Lung (tissue), 16 donors: ENCODE results near the gene SGCE. TPM values are rescaled to one million over a fixed set of nuclear protein-coding genes. Genes with fewer than 3 reads are reported as not detected.
"Not testable (repeated sequence)": the region's sequence is repeated elsewhere in the genome, so short reads cannot be mapped to it uniquely, and the experiment has no call there.

Experiments used
- ATAC-seq: fragments of 200-7000 bp; cut with Tn5 transposase; one replicate; pipeline ENCODE4 v1.9.1; 2020; ENCODE audit warnings: moderate number of reproducible peaks; ENCODE audit not compliant: insufficient read depth, low FRiP score
- DNase-seq, 3 donors: peaks; one replicate each; pipeline ENCODE4 v3.0.0-alpha.2; 2013 to 2017
- H3K27ac ChIP-seq, 2 donors: one replicate each; pipeline ENCODE4 v1.5.1; 2013; ENCODE audit warnings: mild to moderate bottlenecking in 2 of 2, moderate library complexity in 2 of 2, control low read depth in 1 of 2, inconsistent platforms in 1 of 2, low read depth in 1 of 2, low read length in 1 of 2
- H3K27me3 ChIP-seq, 3 donors: one replicate each; pipeline ENCODE4 v1.5.1; 2013; ENCODE audit warnings: low read length in 2 of 3; ENCODE audit not compliant: control insufficient read depth in 3 of 3, insufficient read depth in 3 of 3
- H3K36me3 ChIP-seq, 4 donors: one replicate each; pipeline ENCODE4 v1.5.1; 2013; ENCODE audit warnings: low read length in 4 of 4, mild to moderate bottlenecking in 1 of 4, moderate library complexity in 1 of 4; ENCODE audit not compliant: control insufficient read depth in 4 of 4, insufficient read depth in 4 of 4
- H3K4me1 ChIP-seq, 5 donors: one replicate each; pipeline ENCODE4 v1.5.1; 2013; ENCODE audit warnings: low read length in 5 of 5, mild to moderate bottlenecking in 2 of 5, moderate library complexity in 1 of 5; ENCODE audit not compliant: control insufficient read depth in 5 of 5, insufficient read depth in 5 of 5
- H3K4me3 ChIP-seq: one replicate; pipeline ENCODE4 v1.5.1; 2013; ENCODE audit warnings: mild to moderate bottlenecking, control low read depth, moderate library complexity
- H3K9ac ChIP-seq, 2 donors: one replicate each; pipeline ENCODE4 v1.5.1; 2013; ENCODE audit warnings: low read length in 2 of 2, control low read depth in 1 of 2; ENCODE audit not compliant: insufficient read depth in 1 of 2
- H3K9me3 ChIP-seq, 4 donors: one replicate each; pipeline ENCODE4 v1.5.1; 2013; ENCODE audit warnings: low read length in 3 of 4, mild to moderate bottlenecking in 1 of 4, moderate library complexity in 1 of 4; ENCODE audit not compliant: control insufficient read depth in 4 of 4, insufficient read depth in 3 of 4
- CTCF ChIP-seq: IDR thresholded peaks from 2 replicates; pipeline ENCODE4 v1.5.1; 2012; ENCODE audit warnings: mild to moderate bottlenecking; ENCODE audit errors: control extremely low read depth, extremely low read depth
- WGBS, 2 donors: extraction: QIAGEN DNeasy Blood & Tissue Kit; methylation state at CpG; one replicate each; pipeline ENCODE4 v1.1.7; 2013; 5-methylcytosine and 5-hydroxymethylcytosine counted together
- long read RNA-seq, 5 donors: transcript quantifications; one replicate each; lab custom pipeline, GENCODE V29; 2026
- polyA plus RNA-seq, 2 donors: library from polyadenylated mRNA; stranded (reverse); fragments of 200-250 nt; gene quantifications; one replicate each; pipeline ENCODE4 v1.2.1, GENCODE V29; 2013
- total RNA-seq, 2 donors: library from RNA; depleted of rRNA in 1 of 2; stranded (reverse); fragments of >200 nt in 1 of 2; gene quantifications; one replicate each; pipeline ENCODE4 v1.2.1, GENCODE V29; 2014 to 2021
- donor health status: control.
- donor health status: control.
- donor health status: Bipolar disorder and iron deficiency.
- donor health status: healthy.
- donor health status: DM: yes; HTN: yes; CAD: no.

The SGCE gene
- total RNA-seq: 100 to 1,000 TPM in 1 of 2 donors, 10 to 100 TPM in 1; 42.7 to 171 TPM
- polyA plus RNA-seq: 10 to 100 TPM; 22.9 to 23.2 TPM
- long read RNA-seq, donor 1, transcript SGCE-210 (3 exons, 453 nt): minor isoform, 9 of 50 reads
- long read RNA-seq, donor 1, transcript SGCE-299 (11 exons, 1,614 nt): major isoform, 21 of 50 reads
- long read RNA-seq, donor 1, partial matches to known transcripts: 16 of 50 reads
- long read RNA-seq, donor 1, other reads (novel, unspliced or antisense): 0 of 50 reads
- long read RNA-seq, donor 2, transcript SGCE-299 (11 exons, 1,614 nt): major isoform, 5 of 29 reads
- long read RNA-seq, donor 2, partial matches to known transcripts: 18 of 29 reads
- long read RNA-seq, donor 2, other reads (novel, unspliced or antisense): 0 of 29 reads
- long read RNA-seq, donor 3, partial matches to known transcripts: 0 of 8 reads
- long read RNA-seq, donor 3, other reads (novel, unspliced or antisense): 0 of 8 reads
- long read RNA-seq, donor 4, transcript SGCE-210 (3 exons, 453 nt): major isoform, 5 of 10 reads
- long read RNA-seq, donor 4, partial matches to known transcripts: 0 of 10 reads
- long read RNA-seq, donor 4, other reads (novel, unspliced or antisense): 0 of 10 reads
- long read RNA-seq, donor 5, transcript SGCE-299 (11 exons, 1,614 nt): major isoform, 13 of 21 reads
- long read RNA-seq, donor 5, transcript SGCE-210 (3 exons, 453 nt): minor isoform, 5 of 21 reads
- long read RNA-seq, donor 5, partial matches to known transcripts: 0 of 21 reads
- long read RNA-seq, donor 5, other reads (novel, unspliced or antisense): 0 of 21 reads

- peaks cover 0 to 7% (median 6%) of the 10 kb centered on the region in 3 donors for H3K27me3 ChIP-seq
- peak; percentile 14 for TF ChIP-seq CTCF
- peak within 1 kb of the TSS; percentile 10 to 78 for H3K27ac ChIP-seq
- WGBS, 2 donors: 25 to 30% methylated on average over 53 to 63 of the region's 63 CpGs
- DNase-seq: peak; percentile 83 to 92 (median 91)
- peaks cover 0 to 8% (median 3%) of the 10 kb centered on the region in 5 donors for H3K4me1 ChIP-seq
- H3K9ac ChIP-seq: peak within 1 kb of the TSS; percentile 63 to 90
- H3K9me3 ChIP-seq: peaks cover 0 to 3% (median 1%) of the 10 kb centered on the region in 4 donors
- peak; percentile 70 for ATAC-seq
- peak within 1 kb of the TSS; percentile 62 for H3K4me3 ChIP-seq
- H3K36me3 ChIP-seq: no peaks in the 10 kb centered on the region
These were observed at the start of gene SGCE for GRCh38 chr7:94655848-94656657. Gene SGCE (minus strand): TSS chr7:94656133. CDS start chr7:94656098, 35 bp downstream.

- H3K9me3 ChIP-seq, H3K27me3 ChIP-seq, H3K4me3 ChIP-seq, DNase-seq, H3K9ac ChIP-seq, H3K36me3 ChIP-seq, ATAC-seq, H3K27ac ChIP-seq: not testable (repeated sequence)
- peaks cover 0 to 13% (median 5%) of the 10 kb centered on the region in 5 donors for H3K4me1 ChIP-seq
- 95 to 98% methylated on average over 35 to 39 of the region's 39 CpGs for WGBS, 2 donors
These were observed 49.5 kb upstream of the SGCE start for GRCh38 chr7:94705155-94706021.

GRCh38 chr7:94701555-94701973, 45.6 kb upstream of the SGCE start:
- TF ChIP-seq CTCF: no peak
- ATAC-seq: no peak
- DNase-seq: peak; percentile 26 to 81 (median 73)
- H3K9me3 ChIP-seq: no peaks in the 10 kb centered on the region
- peaks cover 0 to 33% (median 9%) of the 10 kb centered on the region in 5 donors for H3K4me1 ChIP-seq
- H3K9ac ChIP-seq: peak overlapping the region in 1 of 2 donors; percentile 52
- no peaks in the 10 kb centered on the region for H3K36me3 ChIP-seq
- H3K27me3 ChIP-seq: no peaks in the 10 kb centered on the region
- H3K27ac ChIP-seq: no peak overlapping the region
- WGBS, 2 donors: 76 to 81% methylated on average over 1 of the region's 1 CpG
- no peak overlapping the region for H3K4me3 ChIP-seq
